Astrocyte of the hippocampus (primary cell): ENCODE results near the gene MBNL1.
"Not testable (repeated sequence)": the region's sequence is repeated elsewhere in the genome, so short reads cannot be mapped to it uniquely, and the experiment has no call there.

Experiments used
- DNase-seq: peaks from one replicate; pipeline ENCODE4 v3.0.0; 2011; ENCODE audit warnings: low read depth, low spot score

MBNL1 gene

DNA sequence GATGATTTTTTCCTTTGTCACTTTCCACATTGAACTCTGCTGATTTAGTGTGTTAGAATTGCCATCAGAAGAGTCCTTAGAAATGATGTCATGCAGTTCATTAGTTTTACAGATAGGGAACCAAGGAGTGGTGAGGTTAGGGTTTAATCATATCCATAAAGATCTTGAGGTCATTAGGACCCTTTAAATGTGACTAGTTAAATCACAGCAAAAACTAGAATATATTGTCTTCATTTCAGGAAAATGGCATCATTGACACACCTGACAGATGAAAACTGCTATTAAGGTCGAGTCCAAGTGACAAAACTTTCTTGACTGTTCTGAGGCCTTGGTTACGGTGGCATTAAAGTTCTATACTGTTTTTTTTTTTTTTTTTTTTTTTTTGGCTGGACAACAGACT lies 50.5 kb downstream of the MBNL1 start:
- DNase-seq, result no peak

DNA sequence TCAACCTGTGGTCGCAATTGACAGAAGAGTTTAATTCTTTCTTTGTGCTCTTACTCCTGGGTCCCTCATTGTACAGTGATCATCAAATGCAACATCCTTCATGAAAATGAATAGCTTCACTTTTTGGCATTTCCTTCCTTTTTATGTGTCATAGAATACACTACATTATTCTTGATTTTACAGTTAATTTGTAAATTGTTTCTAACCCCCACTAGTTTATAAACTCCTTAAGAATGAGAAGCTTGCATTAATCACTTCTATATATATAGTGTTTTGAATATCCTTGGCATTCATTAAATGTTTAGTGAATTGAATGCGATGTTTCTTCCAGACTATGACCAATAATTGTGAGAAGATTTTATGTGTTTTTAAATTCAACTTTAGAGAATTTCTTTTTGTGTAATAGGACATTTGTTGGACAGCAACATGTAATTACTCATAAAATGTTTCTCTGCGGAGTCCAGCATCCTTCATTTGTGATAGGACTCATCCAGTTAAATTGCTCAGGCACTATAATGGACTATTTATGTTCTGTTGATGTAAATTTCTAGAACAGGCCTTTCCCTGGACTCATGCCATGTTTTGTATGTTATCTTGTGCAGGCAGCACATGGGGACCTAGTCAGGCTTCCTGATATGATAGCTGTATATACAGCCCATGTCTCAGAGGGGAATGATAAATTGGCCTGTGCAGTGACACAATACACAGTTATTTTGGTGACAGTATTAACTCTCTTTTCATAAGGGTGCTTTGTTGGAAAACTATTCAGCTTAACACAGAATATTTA lies 51.3 kb downstream of the MBNL1 start:
- no peak for DNase-seq

DNA sequence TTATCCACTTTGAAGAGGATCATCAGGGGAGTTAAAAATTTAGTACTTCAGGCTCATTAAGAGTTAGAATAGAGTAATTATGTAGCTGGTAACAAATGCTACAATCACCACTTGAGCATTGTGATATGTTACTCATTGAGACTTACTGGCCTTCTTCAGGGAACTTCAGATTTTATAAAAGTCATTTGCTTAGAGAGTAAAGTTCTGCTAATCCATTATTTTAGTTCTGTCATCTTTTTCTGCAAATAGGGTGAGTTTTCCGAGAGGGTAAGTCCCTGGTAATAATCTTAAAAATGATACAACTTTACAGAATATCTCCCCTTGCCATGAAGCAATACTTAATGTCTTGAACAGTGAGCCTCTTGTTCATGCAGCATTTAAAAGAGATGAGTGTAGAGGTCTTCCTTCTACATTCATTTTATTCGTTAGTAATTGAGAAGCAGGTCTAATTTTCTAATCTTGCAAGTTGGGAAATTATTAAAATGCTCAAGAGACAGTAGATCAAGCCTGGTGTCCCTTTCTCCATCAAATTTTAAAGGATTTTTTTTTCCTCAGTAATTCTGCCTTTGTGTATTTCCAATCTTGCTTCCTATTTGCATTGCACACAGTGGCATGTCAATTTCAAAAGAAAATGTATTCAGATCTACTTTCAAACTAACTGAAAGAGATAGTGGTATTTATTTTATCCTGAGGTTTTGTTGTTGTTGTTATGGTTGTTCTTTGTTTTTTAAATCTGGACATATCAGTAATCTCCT lies 52.6 kb downstream of the MBNL1 start:
- DNase-seq, result no peak

DNA sequence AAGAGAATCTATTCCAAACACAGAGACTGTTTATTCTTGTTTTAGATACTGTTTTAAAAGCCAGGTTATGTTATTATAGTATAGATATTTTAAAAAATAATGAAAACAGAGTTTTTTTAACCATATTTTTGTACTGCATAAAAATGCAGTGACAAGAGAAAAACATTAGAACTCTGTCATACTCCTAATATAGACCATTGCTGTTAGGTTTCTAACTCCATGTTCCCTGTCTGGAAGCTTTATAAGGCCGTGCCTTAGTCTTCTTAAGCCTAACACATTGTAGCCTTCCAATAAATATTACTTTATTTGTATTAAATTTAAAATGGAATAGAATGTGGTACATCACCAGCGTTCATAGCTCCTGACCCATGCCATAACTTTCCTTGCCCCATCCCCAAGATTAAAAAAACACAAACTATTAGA lies 53.2 kb downstream of the MBNL1 start:
- no peak for DNase-seq

DNA sequence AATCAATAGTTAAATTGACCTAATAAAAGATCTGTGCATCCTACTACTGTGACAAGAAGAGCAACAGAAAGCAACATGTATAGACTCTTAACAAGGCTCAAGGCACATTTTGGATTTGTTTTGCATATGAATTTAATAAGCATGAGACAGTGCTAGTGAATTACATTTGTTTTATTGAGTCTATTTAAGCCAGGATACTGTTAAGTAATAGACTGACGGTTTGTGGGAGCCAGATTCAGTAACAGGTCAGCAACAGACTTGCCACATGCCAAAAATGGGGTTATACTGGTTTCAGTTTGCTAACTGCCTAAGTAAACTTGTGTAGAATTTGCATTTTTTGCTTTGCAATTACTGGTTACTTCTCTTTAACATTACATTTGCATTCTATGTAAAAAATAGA lies 54.0 kb downstream of the MBNL1 start:
- no peak for DNase-seq

DNA sequence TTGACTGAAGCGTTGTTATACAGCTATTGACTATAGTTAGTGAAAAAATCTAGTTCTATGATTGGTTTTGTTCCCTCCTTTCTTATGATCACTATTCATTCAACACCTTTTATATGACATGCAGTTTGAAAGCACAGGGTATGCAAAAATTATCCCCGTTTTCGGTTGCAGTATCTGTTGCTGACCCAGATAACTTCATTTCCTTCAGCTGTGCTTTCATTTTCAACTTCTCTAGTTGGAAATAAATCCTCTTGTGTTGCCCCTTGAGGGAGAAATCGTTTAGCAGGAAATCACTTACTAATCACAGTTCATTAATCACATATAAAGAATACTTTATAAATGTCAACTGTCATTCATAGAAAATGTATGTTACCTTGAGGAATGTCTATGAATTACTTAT lies 55.1 kb downstream of the MBNL1 start:
- no peak for DNase-seq

DNA sequence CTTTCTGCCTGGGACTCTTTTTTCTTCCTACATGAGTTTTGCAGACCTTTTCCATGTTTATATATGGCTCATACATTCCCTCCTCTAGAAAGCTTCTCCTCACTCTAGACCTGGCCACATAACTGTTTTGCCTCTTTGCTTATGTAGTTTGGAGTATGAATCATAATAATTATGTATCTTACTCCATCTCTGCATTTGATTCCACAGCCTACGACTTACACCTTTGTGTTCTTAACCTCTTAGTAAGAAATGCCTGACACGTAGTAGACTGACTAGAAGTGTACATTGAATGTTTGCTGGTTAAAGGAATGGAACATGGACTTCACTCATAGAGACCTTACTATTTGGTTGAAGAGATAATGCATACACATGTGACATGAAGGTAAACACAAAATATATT lies 56.4 kb downstream of the MBNL1 start:
- DNase-seq, result no peak

DNA sequence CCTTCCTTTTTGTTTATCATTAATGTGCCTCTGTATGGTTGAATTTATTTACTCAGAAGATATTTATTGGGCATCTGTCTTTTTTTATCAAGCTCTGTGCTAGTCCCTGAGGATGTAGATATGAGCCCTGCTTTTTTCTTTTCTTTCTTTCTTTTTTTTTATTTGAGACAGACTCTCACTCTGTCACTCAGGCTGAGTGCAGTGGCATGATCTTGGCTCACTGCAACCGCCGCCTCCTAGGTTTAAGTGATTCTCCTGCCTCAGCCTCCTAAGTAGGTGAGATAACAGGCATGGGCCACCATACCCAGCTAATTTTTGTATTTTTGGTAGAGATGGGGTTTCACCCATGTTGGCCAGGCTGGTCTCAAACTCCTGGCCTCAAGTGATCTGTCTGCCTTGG lies 58.5 kb downstream of the MBNL1 start:
- DNase-seq, result no peak

DNA sequence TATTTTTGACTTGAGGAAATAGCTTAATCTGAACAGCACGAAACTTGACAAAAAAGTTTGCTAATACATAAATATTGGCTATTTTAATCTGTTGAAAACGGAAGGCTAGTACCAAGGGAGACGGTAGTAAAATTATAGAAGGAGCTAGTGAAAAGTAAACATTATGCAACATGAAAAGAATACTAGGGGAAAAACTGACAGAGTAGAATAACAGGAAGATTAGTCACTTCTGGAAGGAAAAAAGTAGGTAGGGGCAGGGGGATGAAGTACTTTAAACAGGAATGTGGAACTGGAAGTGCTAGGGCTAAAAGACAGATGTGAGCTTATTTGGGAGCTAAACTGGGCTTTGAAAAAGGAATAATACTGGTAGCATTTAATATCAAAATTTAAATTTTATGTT lies 60.1 kb downstream of the MBNL1 start:
- peak; percentile 74 for DNase-seq

DNA sequence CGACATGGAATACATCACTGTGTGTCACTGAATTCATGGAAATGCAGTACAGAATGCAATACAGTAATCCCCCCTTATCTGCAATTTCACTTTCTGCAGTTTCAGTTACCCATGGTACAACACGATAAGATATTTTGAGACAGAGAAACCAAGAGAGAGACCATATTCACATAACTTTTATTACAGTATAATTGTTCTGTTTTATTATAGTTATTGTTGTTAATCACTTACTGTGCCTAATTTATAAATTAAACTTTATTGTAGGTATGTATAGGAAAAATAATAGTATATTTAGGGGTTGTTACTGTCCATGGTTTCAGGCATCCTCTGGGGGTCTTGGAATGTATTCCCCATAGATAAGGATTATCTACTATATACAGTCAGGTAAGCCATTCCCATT lies 61.8 kb downstream of the MBNL1 start:
- no peak for DNase-seq

DNA sequence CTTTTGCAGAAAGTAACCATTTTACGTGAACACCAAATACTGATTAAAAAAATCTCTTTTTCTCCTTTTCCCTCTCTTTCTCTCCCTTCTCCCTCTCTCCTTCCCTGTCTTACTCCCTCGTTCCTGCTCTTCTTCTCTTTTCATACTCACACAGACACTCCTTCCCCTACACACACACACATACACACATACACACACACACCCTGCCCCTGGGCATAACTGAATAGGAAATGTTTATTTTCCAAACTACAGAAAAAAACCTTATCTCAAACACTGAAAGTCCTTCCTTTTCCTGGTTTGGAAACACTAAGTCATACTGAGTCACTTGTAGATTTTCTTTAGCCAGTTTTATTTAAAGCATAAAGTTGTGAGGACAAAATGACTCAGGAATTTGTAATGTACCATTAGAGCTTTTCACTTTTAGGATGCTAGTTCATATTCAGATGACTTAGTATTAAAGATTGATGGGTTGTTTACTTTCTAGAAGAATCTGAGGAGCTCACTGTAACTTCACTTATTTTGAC lies 62.4 kb downstream of the MBNL1 start:
- DNase-seq, result peak; percentile 66

DNA sequence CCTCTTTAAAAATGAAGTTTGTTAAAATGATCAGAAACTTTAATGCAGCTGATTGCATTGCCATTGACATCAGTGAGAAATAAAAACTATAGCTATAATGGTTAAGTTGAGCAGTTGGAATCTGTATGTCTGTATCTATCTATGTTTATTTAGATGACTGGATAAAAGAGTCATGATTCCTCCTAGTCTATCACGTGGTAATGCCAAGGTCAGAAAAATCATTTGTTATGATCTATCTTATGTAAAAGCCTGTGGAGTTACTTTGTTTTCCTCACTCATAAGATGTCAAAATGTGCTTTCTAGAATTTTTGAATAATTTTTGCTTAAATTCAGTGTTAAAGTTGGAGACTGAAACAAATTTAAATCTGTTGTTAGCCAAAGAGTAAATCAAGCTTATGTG lies 63.3 kb downstream of the MBNL1 start:
- DNase-seq, result no peak

DNA sequence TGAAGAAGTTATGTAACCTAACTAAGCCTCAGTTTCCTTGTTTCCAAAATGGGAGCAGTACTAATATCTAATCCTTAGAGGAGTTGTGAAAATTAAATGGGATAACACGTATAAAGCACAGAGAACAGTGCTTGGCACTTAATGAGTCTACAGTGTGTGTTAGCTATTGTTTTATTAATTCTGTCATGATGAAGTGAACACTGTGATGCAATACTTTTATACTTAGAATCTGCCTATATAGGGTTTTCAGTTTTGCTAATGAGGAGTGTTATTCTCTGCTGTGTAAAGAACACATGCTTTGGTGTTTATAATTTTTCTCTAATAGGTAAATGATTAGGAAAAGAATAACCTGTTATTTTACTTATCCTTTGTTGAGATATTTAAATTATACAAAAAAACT lies 65.2 kb downstream of the MBNL1 start:
- DNase-seq, result no peak

DNA sequence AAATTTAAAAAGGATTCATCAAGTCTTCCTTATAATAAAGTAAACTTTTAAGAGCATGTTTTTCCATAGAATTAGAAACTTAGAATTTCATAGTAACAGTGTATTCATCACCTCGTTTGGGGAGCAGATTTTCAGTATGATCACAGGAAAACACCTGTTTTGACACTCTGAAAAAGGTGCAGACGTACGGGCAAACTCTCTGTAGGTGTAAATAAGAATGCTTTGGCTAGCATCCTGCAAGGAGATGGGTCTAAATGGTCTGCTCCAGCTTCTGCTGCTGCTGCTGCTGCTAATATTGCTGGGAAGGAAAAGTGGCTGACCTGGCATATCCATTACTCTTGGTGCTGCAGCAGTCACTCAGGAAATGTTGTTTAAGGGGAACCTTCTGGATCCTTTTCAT lies 66.0 kb downstream of the MBNL1 start:
- no peak for DNase-seq

DNA sequence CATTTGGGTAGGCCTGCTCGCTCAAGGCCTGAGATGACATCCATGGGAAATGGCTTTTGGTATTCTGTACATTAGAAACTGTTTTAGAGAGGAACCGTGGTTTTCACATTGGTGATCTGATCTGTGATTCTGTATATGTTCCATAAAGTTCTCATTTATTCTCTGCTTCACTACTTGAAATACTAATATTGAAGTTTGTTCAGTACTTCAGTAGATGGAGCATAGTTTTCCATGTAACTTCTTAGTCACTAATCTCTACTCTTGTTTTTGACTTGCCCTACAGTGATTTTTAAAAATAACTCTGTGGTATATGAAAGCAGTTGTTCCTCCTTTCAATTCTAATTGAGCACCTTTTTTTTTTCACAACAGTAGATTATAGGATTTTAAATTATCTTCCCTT lies 66.5 kb downstream of the MBNL1 start:
- DNase-seq, result no peak

DNA sequence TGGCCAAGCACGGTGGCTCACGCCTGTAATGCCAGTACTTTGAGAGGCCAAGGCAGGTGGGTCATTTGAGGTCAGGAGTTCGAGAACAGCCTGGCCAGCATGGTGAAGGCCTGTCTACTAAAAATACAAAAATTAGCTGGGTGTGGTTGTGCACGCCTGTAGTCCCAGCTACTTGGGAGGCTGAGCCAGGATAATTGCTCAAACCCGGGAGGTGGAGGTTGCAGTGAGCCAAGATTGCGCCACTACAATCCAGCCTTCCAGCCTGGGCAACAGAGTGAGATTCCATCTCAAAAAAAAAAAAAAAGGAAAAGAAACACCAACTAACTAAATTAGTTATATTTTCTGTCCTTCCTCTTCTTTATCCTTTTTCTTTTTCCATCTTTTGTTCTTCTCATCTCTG lies 68.6 kb downstream of the MBNL1 start:
- DNase-seq, result not testable (repeated sequence)

DNA sequence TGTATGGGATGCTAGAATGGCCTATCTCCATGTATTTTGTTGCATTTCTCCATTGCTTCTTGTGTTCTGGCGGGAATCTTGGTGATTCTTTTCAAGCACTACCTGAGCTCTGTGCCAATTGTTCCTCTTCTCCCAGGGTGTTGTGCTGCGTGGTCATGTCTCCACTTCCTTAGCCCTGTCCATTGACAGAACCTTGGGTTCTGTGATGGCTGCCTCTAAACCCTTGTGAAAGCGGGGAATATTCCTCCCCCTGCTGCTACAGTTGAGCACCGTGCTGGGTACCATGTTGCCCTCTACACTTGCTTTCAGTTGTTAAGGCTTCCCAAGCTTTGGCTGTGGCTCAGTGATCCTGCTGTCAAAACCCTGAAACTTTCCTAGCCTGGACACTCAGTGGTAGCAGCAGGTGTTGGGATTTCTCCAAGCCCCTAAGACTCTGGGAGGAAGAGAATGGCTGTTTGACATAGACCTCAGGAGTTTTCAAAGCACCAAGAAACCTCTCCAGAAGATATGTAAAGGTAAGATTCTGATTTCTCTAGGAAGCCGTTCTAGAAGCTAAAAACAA lies 69.5 kb downstream of the MBNL1 start:
- no peak for DNase-seq

DNA sequence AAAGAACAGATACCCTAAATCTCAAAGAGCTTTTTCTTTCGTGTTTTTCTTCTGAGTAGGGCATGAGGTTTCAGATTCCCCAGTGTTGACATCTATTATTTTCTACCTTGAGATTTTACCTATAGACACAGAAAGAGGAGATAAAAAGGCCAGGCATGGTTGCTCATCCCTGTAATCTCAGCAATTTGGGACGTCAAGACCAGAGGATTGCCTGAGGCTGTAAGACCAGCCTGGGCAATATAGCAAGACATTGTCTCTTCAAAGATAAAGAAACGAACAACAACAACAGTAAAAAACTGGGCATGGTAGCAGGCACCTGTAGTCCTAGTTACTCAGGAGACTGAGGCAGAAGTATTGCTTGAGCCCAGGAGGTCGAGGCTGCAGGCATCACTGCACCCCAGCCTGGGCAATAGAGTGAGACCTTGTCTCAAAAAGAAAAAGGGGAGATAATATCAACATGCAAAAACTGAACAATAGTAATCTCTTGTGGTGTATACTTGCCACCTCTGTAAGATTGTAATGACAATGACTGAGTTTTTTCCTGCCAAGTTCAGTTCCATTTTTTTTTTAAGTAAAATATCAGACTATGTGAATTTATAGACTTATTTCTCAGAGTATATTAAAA lies 71.3 kb downstream of the MBNL1 start:
- no peak for DNase-seq

DNA sequence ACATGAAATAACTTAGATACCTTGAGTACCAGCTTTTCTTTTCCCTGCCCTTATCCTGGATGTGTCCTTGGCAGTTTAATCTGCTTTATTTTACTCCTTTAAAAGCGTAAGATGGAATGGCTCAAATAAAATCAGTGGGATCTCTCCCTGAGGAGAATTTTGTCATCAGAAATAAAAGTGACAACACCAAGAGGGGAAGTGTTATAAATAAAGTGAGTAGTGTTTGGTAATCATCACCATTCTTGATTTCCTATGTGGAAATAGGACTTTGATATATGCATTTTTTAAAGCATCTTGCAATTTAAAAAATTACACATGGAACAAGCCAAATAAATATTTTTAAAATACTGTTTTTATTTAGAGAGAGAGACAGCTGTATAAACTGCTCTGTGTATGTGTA lies 76.5 kb downstream of the MBNL1 start:
- no peak for DNase-seq

DNA sequence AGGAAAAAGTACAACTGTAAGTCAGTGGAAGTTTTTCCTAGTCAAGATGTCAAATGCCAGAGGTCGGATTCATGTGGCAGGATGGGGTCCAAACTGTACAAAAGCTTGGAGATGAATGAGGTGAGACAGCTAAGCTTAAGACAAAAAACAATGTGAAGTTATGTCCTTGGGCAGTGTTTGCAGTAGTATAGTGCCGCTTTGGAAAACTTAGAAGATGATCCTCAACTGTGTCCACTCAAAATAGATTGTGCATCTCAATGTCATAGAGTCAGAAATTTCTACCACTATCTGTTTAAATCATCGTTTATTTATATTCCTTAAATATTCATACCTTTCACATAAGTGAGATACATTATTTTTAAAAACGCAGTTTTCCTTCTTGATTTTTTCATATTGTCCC lies 77.3 kb downstream of the MBNL1 start:
- no peak for DNase-seq

DNA sequence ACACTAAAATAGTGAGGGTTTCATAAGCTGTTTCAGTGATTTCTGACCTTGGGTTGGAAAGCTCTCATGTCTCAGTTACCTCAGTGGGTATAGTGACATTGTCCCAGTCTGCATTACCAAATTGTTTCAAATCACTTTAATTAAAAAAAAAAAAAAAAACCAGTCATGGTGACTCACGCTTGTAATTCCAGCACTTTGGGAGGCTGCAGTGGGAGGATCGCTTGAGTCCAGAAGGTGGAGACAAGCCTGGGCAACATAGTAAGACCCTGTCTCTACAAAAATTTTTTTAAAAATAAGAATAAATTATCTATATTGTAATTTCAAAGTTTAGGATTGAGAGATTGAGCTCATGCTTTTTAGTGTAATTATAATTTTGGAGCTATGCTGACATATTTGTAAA lies 78.0 kb downstream of the MBNL1 start:
- DNase-seq, result no peak

DNA sequence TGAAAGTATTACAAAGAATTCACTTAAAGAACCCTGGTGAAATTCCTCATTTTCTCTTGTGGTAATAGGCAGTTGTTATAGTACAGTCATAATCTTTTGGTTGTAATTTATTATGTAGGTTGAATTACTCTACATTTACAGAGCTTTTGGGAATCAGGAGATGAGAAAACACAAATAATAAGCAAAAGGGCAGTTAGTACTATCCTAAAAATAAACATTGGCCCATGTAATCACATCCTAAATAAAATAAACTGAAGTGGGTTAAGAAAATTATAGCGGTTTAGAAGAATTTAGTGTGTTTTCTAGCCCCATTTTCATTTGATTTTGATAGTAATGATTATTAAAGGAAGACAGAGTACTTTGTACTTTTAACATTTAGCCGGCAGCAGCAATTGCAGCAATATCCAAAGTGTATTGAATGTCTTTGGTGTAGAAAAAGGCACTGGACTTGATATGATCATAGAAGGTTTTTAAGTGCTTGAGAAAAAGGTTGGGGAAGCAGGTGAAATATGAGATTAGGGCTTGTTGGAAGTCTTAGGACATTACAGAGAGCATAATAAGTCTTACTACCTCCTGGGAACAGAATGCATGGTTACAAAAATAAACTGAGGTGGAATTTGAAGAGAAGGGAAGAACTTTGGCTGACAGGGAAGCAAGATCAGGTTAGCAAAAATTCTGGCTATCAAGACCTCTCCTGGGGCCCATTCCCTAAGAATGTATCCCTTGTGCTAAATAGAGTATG lies 79.9 kb downstream of the MBNL1 start:
- no peak for DNase-seq
